ENCODE measurements around the gene SLC16A5. TPM values are rescaled to one million over a fixed set of nuclear protein-coding genes. Genes with fewer than 3 reads are reported as not detected.

The SLC16A5 gene
- total RNA-seq, 1 donor = 5.6 TPM

DNA sequence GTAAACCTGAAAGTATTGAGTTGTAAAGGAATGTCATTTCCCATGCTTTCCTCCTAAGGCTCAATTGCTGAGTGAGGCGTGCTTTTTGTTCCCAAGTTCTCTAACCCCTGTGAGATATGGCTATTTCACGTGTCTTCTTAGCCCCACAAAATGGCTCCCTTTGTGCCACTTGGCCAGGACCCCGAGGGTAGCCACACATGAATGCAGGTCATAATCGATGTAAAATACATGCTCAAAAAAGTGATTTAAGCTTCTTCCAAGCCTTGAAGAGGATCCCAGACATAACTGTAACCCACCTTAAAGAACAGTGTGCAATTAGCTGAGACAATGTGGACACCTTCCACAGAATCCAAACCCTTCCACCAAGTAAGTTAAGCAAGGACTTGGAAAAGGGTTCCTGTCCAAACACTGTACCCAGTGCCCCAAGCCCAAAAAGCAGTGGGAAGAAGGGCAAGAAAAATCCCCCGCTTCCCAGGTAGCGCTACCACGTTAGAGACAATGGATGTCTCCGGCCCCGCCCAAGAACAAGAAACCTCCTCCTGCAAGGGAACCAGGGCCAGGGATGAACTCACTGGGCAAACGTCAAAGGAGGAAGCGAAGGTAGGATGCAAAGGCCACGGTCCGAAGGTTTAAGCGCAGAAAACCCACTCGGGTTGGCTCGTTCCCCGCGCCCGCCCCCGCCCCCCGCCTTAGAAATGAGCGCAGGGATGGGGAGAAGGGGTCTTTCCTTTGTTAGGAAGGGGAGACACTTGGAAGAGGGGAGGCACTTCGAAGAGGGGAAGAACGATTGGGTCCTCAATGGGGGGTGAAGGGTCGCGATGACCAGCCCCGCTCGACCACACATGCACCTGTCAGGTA, 65.4 kb downstream of the SLC16A5 start:
- peak overlapping the region; percentile 92 for H3K4me3 ChIP-seq (ENCODE audit: low read depth, low read length)
- TF ChIP-seq, protein P1, sequence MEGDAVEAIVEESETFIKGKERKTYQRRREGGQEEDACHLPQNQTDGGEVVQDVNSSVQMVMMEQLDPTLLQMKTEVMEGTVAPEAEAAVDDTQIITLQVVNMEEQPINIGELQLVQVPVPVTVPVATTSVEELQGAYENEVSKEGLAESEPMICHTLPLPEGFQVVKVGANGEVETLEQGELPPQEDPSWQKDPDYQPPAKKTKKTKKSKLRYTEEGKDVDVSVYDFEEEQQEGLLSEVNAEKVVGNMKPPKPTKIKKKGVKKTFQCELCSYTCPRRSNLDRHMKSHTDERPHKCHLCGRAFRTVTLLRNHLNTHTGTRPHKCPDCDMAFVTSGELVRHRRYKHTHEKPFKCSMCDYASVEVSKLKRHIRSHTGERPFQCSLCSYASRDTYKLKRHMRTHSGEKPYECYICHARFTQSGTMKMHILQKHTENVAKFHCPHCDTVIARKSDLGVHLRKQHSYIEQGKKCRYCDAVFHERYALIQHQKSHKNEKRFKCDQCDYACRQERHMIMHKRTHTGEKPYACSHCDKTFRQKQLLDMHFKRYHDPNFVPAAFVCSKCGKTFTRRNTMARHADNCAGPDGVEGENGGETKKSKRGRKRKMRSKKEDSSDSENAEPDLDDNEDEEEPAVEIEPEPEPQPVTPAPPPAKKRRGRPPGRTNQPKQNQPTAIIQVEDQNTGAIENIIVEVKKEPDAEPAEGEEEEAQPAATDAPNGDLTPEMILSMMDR (IDR thresholded peaks at IDR 0.05; ENCODE audit: insufficient read depth, low read depth, low read length) = no peak
- peak; percentile 29 for DNase-seq (ENCODE audit: low read depth)

DNA sequence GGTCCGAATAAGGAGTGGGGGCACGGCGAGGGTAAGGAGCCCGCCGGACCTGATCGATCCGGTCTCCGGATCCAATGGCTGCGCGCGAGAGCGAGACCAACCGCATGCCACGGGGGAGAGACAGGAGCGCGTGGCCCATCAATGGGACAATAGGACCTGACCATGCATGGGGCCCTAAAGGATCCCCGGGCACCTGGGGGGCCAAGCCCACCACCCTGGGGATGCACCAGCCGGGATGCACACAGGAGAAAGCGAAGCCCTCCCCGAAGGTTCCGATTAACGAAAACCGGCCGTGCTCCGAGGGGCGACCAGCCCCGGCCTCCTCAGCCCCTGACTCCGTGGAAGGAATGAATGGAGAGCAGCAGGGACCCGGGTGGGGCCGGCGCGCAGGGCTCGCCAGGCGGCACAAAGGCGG, 66.0 kb downstream of the SLC16A5 start:
- peak overlapping the region; percentile 92 for H3K4me3 ChIP-seq (ENCODE audit: low read depth, low read length)
- TF ChIP-seq, protein P1 (IDR thresholded peaks at IDR 0.05; ENCODE audit: insufficient read depth, low read depth, low read length) = no peak
- DNase-seq (ENCODE audit: low read depth) = no peak

DNA sequence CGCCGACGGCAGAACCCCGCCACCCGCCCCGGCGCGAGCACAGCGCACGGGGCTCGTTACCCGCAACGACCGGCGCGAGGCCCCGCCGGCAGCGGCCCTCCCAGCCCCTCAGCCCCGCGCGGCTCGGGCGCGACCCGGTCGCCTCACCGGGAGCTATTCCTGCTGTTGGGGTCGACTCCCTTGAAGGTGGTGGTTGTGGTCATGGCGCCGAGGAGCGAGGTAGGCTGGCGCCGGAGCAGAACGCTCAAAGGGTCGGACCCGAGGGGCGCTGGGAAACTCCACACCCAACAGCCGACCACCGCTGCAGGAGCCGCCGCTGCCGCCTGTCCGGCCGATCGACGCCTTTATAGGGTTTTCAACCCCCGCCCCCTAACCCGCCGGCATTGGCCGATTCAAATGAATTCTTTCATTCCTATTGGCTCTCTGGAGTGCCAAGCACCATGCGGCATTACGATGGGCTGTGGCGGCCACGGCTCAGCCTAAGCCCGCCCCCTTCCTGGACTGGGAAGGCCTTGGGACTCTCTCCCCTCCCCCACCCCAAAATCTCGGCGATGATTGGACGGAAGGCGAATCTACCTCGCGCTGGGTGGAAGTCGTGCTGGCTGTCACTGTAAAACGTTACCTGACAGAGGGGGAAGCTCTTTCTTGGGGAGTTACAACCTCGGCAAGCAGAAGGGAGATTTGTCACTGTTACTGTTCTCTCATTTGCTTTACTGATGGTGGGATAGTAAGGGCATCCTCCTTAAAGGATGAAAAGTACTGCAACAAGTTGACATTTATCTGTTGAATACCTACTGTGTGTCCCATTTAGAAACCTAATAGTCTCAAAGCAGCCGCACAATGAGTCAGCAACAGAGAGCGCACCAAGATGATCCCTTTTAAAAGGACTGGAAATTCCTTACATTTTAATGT, 66.7 kb downstream of the SLC16A5 start, which contains the start of gene JPT1:
TSS of gene JPT1 (minus strand) at position 318 of the 912 bp plus-strand sequence. CDS start at position 203, 115 bp downstream.
- TF ChIP-seq, protein P1 (IDR thresholded peaks at IDR 0.05; ENCODE audit: insufficient read depth, low read depth, low read length) = no peak
- peak; percentile 99 for DNase-seq (ENCODE audit: low read depth)
- H3K4me3 ChIP-seq (ENCODE audit: low read depth, low read length) = peak within 1 kb of the TSS; percentile 92

DNA sequence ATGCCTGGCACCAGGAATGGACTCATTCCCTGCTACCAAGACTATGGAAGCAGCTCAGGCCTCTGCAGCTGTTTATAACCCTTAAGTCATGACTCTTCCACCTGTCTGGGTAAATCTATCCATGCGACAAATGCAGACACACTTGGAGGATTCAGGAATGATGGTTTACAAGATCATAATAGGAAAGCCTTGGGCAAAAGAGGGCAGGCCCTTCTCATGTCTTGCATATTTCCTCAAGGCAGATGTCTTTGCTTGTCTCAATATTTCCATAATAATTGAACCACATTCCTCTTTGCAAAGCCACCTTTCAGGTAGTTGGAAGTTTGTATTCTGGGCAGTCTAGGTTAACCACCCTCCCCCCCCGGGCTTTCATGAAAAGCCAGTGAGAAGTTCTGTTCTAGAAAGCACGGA, 67.4 kb downstream of the SLC16A5 start:
- TF ChIP-seq, protein P1 (IDR thresholded peaks at IDR 0.05; ENCODE audit: insufficient read depth, low read depth, low read length) = no peak
- H3K4me3 ChIP-seq (ENCODE audit: low read depth, low read length) = no peak overlapping the region
- no peak for DNase-seq (ENCODE audit: low read depth)

Small RNA genes within 50 kb of the gene (small RNA-seq; reads per million reads assigned to genes)
- gene AC111186.1 (not detected), gene RF00019 (not detected), gene RN7SL573P (not detected)

Other genes with a start within 250 kb of the SLC16A5 start
- under 0.01 and 0.32 TPM in 2 replicates for gene GRIN2C, start 228.1 kb upstream of the SLC16A5 start, total RNA-seq
- 19.6 and 20.7 TPM in 2 replicates for gene FDXR, start 215.0 kb upstream of the SLC16A5 start, total RNA-seq
- gene FADS6, start 194.3 kb upstream of the SLC16A5 start, total RNA-seq = not detected in 2 replicates
- gene USH1G, start 164.7 kb upstream of the SLC16A5 start, total RNA-seq = not detected in 2 replicates
- not detected in 2 replicates for gene OTOP2, start 163.7 kb upstream of the SLC16A5 start, total RNA-seq
- not detected in 2 replicates for gene OTOP3, start 152.1 kb upstream of the SLC16A5 start, total RNA-seq
- gene HID1, start 115.2 kb upstream of the SLC16A5 start, total RNA-seq = 3.5 and 4.3 TPM in 2 replicates
- gene CDR2L, start 100.3 kb upstream of the SLC16A5 start, total RNA-seq = 26.8 and 31.9 TPM in 2 replicates
- gene MRPL58, start 75.3 kb upstream of the SLC16A5 start, total RNA-seq = 23.7 and 30.6 TPM in 2 replicates
- 275 and 323 TPM in 2 replicates for gene ATP5PD, start 41.0 kb upstream of the SLC16A5 start, total RNA-seq
- gene KCTD2, start 40.7 kb upstream of the SLC16A5 start, total RNA-seq = 16.4 and 22.5 TPM in 2 replicates
- gene ARMC7, start 22.0 kb downstream of the SLC16A5 start, total RNA-seq = 2.6 and 3.0 TPM in 2 replicates
- 40.2 and 98.2 TPM in 2 replicates for gene NT5C, start 43.8 kb downstream of the SLC16A5 start, total RNA-seq
- gene JPT1, start 66.6 kb downstream of the SLC16A5 start, total RNA-seq = 163 and 189 TPM in 2 replicates
- gene SUMO2, start 95.0 kb downstream of the SLC16A5 start, total RNA-seq = 79.2 and 124 TPM in 2 replicates
- 31.1 and 31.6 TPM in 2 replicates for gene NUP85, start 117.7 kb downstream of the SLC16A5 start, total RNA-seq
- 13.2 and 14.2 TPM in 2 replicates for gene GGA3, start 173.7 kb downstream of the SLC16A5 start, total RNA-seq
- 57.0 and 70.8 TPM in 2 replicates for gene MRPS7, start 173.9 kb downstream of the SLC16A5 start, total RNA-seq
- gene MIF4GD, start 183.3 kb downstream of the SLC16A5 start, total RNA-seq = 6.0 and 6.4 TPM in 2 replicates
- gene SLC25A19, start 201.5 kb downstream of the SLC16A5 start, total RNA-seq = 5.5 and 7.8 TPM in 2 replicates